ENCODE results near the gene RNF167.

The RNF167 gene

DNA sequence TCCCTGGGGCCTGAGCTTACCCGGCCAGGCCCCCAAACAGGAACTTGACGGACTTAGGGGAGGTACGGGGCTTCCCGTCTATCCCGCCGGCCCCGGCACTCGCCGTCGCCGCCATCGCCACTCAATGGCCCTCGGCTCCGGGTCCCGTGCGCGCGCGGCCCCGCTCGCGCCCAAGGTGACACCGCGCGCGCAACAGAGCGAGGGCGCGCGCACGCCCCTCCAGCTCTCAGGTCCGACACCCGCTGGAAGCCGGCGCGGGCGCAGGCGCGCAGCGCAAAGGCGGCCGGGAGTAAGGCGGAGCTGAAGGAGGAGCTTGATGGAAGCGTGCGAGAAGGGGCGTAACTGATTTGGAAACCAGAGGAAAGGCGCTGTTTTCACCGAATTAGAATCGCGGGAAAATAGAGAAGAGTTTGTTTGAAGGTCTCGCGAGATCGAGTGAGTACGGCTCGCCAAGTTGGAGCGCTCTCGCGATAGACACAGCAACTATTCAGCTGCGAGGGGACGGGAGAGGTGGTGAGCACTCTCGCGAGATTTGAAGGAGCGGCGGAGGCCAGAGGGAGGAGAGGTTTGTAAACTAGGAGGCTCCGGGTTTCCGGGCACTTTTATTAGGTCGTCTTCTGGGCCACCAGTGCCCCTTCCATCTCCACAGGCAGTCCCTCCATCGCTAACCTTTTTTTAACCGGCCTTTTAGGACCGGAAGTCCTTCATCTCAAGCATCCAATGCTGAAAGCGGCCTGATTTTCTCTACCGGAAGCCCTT lies at the start of gene RNF167, which contains the start of gene SLC25A11:
Gene RNF167, plus strand, starts transcription at position 473 of the 759 bp plus-strand sequence. CDS start 642 bp downstream, outside the sequence.
Gene SLC25A11, minus strand, starts transcription at position 251 of the 759 bp plus-strand sequence. Its CDS starts 136 bp downstream, at position 115.
- DNase-seq (ENCODE audit: low spot score) (peak; percentile 92), FAIRE-seq (peak; percentile 5)

DNA sequence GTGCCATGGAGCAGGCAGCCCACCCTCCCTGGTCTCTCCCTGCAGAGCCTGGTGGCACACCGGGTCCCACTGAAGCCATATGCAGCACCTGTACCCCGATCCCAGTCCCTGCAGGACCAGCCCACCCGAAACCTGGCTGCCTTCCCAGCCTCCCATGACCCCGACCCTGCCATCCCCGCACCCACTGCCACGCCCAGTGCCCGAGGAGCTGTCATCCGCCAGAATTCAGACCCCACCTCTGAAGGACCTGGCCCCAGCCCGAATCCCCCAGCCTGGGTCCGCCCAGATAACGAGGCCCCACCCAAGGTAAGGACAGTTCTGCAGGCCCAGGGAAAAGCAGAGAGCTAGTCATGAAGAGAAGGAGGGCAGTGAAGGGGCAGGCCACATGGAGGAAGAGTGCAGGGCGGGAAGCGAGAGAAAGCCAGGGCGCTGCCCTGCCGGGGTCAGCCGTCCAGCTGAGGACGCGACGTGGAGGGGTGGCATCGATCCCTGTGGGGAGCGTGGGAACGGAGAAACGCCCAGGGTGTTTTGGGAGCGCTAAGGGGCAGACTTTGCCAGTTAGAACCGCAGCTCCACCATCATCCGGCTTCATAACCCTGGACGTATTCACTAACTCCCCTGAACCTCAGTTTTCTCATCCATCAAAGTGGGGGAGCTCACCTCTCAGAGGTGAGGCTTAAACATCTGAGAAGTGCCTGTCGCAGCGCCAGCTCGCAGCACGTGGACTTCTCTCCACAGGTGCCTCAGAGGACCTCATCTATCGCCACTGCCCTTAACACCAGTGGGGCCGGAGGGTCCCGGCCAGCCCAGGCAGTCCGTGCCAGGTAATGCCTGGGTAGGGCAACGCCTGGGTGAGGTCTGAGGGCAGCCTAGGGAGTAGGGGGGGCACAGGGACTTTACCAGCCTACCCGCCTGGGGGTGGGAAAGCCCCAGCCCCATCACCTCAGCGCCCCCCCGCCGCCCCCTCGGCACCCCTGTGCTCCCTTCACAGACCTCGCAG lies 48.4 kb upstream of the RNF167 start:
- no peak for FAIRE-seq
- DNase-seq (ENCODE audit: low spot score): no peak

DNA sequence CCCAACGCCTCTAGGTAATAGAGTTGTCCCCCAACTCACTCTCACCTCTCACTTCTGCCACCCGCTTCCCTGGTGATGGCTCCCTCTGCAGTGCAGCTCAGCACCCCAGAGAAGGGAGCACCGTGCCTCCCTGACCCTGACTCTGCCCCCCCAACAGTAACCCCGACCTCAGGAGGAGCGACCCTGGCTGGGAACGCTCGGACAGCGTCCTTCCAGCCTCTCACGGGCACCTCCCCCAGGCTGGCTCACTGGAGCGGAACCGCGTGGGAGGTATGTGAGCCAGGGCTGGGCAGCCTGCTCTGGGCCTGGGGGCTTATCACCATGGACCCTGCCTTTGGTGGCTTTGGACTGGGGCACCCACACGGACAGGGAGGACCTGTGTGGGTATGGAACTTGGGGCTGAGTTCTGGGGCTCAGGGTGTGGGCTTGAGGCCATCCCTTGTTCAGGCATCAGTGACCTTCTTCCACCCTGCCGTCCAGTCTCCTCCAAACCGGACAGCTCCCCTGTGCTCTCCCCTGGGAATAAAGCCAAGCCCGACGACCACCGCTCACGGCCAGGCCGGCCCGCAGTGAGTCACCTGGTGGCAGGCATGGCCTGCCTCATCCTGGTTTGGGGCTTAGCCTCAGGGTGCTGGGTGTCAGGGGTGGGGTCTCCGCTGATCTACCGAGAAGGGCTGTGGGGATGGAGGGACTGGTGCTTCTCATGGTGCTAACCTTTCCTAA lies 47.4 kb upstream of the RNF167 start:
- no peak for FAIRE-seq
- DNase-seq (ENCODE audit: low spot score): no peak

DNA sequence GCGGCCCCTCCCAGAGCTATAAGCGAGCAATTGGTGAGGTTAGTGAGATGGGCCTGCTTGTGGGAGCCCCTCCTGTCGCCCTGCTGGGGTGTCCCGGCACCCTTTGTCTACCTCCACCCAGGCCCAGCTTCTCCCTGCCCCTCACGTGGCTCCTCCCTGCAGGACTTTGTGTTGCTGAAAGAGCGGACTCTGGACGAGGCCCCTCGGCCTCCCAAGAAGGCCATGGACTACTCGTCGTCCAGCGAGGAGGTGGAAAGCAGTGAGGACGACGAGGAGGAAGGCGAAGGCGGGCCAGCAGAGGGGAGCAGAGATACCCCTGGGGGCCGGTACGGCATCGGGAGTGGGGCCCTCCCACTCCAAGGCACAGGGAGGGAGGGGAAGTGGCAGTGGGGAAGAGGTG lies 46.8 kb upstream of the RNF167 start:
- FAIRE-seq: no peak

DNA sequence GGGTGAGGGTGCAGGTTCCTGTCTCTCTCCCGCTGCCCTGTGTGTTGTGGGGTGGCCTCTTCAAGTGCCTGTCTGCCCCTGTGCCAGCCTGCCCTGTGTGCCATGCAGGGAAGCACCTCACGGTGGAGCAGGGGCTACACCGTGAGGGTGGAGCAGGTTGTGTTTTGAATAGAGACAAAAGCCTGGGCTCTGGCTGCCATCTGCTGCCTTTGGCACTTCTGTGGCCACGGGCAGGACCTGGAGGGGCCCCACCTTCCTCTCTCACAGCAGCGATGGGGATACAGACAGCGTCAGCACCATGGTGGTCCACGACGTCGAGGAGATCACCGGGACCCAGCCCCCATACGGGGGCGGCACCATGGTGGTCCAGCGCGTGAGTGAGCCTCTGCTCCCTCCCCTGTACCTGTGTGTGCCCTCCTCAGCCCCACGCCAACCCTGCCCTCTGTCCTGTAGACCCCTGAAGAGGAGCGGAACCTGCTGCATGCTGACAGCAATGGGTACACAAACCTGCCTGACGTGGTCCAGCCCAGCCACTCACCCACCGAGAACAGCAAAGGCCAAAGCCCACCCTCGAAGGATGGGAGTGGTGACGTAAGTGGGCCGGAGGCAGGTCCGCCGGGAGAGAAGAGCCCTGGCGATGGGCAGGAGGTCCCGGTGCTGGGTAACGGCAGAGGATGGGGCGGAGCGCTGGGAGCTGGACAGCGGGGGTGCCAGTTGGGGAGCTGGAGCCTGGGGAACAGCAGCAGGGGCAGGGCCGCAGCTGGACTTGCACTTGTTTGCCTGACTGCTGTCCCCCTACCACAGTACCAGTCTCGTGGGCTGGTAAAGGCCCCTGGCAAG lies 46.1 kb upstream of the RNF167 start:
- FAIRE-seq (no peak), DNase-seq (ENCODE audit: low spot score) (no peak)

More for the DNA sequence above, 46.8 kb upstream of the RNF167 start:
- DNase-seq (ENCODE audit: low spot score): no peak

DNA sequence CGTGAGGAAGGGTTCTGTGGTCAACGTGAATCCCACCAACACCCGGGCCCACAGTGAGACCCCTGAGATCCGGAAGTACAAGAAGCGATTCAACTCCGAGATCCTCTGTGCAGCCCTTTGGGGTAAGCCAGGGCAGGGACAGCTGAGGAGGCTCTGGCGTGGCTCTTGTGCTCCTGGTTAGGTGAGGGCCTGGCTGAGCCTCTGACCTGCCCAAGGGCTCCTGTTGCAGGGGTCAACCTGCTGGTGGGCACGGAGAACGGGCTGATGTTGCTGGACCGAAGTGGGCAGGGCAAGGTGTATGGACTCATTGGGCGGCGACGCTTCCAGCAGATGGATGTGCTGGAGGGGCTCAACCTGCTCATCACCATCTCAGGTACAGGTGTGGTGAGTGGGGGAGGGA lies 44.9 kb upstream of the RNF167 start:
- FAIRE-seq (no peak), DNase-seq (ENCODE audit: low spot score) (no peak)

DNA sequence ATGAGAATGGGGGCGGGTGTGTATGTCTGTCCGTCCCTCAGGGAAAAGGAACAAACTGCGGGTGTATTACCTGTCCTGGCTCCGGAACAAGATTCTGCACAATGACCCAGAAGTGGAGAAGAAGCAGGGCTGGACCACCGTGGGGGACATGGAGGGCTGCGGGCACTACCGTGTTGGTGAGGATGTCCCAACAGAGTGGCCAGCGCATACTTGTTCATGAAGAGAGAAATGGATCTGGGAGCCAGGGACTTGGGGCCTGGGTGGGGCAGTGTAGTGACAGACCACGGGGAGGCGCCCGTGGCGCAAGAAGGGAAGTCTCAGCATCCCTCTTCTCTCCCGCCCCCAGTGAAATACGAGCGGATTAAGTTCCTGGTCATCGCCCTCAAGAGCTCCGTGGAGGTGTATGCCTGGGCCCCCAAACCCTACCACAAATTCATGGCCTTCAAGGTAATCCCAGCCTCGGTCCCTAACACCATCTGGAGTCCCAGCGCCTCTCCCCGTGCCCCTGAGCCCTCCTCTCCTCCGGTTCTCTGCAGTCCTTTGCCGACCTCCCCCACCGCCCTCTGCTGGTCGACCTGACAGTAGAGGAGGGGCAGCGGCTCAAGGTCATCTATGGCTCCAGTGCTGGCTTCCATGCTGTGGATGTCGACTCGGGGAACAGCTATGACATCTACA lies 44.3 kb upstream of the RNF167 start:
- FAIRE-seq: no peak
- DNase-seq (ENCODE audit: low spot score): no peak

DNA sequence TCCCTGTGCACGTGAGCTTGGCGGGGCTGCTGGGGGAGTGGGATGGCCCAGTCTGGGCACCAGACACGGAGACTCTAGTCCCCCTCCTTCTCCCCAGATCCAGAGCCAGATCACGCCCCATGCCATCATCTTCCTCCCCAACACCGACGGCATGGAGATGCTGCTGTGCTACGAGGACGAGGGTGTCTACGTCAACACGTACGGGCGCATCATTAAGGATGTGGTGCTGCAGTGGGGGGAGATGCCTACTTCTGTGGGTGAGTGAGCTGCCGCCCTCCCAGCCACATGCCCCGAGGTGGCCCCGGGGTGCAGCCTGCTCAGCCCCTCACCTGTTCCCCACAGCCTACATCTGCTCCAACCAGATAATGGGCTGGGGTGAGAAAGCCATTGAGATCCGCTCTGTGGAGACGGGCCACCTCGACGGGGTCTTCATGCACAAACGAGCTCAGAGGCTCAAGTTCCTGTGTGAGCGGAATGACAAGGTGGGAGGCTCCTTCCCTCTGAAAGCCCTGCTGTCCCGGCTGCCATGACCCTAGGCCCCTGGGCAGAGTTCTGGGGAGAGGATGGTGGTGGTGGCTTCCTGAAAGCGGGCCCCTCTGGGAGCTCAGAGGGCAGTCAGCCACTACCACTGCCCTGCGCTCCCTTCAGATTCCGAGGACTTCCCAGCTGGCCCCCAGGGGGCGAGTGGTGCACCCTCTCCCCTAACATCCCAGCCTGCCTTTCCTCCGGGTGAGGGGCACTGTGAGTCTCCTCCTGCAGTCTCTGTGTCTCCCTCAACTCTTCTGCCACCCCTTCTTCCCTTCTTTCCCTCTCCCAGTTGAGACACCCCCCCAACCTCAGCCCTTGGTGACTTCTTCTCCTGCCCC lies 43.5 kb upstream of the RNF167 start:
- FAIRE-seq (no peak), DNase-seq (ENCODE audit: low spot score) (no peak)

DNA sequence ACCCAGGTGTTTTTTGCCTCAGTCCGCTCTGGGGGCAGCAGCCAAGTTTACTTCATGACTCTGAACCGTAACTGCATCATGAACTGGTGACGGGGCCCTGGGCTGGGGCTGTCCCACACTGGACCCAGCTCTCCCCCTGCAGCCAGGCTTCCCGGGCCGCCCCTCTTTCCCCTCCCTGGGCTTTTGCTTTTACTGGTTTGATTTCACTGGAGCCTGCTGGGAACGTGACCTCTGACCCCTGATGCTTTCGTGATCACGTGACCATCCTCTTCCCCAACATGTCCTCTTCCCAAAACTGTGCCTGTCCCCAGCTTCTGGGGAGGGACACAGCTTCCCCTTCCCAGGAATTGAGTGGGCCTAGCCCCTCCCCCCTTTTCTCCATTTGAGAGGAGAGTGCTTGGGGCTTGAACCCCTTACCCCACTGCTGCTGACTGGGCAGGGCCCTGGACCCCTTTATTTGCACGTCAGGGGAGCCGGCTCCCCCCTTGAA lies 42.8 kb upstream of the RNF167 start:
- no peak for FAIRE-seq

DNA sequence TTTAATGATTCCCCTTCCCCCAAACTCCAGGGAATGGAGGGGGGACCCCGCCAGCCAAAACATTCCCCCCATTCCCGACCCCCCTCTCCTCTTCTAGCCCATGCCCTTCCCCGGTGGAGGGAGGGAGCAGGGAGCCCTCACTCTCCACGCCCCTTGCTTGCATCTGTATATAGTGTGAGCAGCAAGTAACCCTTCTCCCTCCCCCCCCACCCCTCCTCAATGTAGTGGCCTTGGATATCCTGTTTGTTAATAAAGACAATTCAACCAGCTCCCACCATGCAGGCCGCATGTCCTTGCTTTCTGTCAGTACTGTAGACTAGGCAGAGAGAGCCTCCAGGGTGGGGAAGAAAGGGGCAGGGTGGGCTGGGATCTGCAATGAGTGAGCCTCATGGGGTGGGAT lies 42.3 kb upstream of the RNF167 start:
- DNase-seq (ENCODE audit: low spot score) (no peak), FAIRE-seq (no peak)

More for the DNA sequence above, 42.8 kb upstream of the RNF167 start:
- no peak for DNase-seq (ENCODE audit: low spot score)

DNA sequence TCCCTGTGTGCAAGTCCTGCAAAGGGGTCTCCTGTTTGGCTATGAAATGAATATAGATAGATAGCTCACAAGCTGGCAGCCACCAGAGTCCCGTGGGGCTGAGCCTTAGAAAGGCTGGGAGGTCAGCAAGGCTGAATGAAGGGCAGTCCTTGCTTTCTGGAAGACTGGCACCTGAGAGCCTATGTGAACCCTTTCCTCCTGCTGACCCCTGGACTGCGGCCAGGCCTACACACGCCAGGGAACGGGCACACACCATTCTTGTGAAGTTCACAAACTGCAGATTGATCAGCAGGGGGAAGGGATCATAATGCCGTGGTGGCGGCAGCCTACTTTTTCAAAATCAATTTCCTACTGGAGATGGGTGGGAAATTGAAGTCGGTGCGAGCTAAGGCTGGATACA lies 41.7 kb upstream of the RNF167 start:
- FAIRE-seq: no peak

DNA sequence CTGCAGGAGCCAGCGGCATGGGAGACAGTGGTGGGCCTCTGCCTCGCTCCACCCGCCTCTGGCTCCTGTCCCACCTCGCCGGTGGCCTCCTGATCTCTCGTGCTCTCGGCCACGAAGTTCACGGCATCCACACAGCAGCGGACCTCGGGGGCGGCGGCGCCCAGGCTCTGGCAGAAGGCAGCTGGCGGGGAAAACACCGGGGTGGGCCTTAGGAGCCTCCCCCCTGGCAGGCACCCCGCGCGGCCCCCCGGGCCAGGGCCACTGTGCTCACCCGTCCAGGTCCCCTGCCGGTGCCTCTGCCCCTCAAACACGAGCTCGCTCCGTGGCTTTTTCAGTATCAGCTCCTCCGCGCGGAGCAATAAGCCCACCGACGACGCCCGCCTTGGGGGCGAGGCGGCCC lies 41.1 kb upstream of the RNF167 start:
- FAIRE-seq (no peak), DNase-seq (ENCODE audit: low spot score) (no peak)

More for the DNA sequence above, 41.7 kb upstream of the RNF167 start:
- no peak for DNase-seq (ENCODE audit: low spot score)

DNA sequence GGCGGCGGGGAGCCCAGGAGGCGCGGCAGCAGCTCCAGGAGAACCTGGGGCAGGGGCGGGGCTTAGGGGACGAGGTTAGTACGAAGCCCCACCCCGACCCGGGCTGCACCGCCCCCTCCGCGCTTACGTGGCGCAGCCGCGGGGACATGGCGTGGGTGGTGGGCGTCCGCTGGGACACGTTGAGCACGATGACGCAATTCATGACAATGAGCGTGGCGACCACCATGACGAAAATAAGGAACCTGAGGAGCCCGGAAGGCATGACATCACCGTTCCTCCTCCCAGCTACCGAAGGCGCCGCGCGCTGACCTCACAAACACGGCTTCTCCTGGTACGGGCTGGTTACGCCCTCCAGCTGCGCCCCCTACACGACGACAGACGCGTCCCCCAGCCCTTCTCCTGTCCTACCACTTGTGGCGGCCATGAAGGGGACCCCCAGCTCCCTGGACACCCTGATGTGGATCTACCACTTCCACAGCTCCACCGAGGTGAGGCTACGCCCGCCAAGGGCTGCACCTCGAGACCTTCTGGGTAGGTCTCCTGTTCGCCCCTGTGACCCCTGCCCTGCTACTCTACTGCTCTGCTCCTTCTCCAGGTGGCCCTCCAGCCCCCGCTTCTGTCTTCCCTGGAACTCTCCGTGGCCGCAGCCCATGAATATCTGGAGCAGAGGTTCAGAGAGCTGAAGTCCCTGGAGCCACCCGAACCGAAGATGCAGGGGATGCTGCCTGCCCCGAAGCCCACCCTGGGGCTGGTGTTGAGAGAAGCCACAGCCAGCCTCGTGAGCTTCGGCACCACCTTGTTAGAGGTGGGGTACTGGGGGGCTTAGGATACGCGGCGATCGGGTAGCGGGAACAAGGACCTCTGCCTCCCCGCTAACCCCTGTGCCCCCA lies 40.5 kb upstream of the RNF167 start, which contains the start of gene C17orf107:
Gene C17orf107, plus strand, starts transcription at position 196 of the 890 bp plus-strand sequence. Its CDS starts 227 bp downstream, at position 423.
- FAIRE-seq: no peak
- no peak for DNase-seq (ENCODE audit: low spot score)

DNA sequence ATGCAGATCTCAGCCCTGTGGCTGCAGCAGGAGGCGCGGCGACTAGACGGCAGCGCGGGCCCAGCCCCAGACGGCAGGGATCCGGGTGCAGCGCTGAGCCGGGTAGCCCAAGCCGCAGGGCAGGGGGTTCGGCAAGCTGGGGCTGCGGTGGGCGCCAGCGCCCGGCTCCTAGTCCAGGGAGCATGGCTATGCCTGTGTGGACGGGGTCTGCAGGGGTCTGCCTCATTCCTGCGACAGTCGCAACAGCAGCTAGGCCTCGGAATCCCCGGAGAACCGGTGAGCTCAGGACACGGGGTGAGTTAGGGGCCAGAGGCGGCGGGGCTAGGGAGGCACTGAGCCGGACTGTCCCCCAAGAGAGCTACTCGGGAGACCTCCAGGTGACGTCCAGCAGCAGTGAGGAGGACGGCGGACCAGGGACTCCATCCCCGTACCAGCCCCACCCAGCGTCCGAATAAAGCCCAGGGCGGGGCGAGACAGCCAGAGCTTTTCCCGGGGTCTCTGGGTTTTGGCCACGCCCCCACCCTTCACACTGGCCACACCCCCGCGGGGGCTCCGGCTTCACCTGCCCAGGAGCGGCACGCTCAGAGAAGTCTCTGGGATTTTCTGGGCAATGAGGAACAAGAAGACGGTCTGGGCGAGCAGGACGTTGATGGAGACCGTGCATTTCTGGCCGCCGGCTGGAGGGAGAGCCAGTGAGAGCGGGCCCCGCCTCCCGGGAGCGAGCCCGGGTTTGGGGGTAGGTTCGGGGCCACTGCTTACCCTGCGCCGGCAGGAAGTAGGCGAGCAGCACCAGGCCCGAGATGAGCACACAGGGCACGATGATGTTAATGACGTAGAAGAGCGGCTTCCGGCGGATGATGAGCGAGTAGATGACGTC lies 39.6 kb upstream of the RNF167 start:
- DNase-seq (ENCODE audit: low spot score) (no peak), FAIRE-seq (no peak)

DNA sequence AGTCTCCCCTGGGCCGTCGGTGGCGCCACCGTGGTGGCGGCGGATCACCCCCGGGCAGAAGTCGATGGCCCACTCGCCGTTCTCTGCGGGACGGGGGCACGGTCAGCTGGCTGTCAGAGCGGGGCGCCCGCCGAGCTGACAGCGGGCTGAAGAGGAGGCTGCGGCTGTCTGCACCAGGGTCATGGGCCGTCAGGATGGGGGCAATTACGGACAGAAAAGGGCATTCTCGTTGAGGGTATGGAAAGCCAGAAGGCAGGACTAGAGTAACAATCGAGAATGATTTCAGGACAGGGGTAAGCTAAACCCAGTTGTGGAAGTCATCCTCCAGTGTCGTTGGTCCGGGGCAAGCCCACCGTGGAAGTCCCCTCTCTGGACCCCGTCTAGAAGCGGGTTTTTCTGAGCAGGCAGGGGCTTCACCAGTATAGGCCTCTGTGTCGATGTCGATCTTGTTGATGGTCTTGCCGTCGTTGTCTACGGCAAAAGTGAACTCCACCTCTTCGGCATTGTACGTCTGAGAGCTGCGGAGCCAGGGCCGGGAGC lies 38.9 kb upstream of the RNF167 start:
- FAIRE-seq: no peak
- no peak for DNase-seq (ENCODE audit: low spot score)

DNA sequence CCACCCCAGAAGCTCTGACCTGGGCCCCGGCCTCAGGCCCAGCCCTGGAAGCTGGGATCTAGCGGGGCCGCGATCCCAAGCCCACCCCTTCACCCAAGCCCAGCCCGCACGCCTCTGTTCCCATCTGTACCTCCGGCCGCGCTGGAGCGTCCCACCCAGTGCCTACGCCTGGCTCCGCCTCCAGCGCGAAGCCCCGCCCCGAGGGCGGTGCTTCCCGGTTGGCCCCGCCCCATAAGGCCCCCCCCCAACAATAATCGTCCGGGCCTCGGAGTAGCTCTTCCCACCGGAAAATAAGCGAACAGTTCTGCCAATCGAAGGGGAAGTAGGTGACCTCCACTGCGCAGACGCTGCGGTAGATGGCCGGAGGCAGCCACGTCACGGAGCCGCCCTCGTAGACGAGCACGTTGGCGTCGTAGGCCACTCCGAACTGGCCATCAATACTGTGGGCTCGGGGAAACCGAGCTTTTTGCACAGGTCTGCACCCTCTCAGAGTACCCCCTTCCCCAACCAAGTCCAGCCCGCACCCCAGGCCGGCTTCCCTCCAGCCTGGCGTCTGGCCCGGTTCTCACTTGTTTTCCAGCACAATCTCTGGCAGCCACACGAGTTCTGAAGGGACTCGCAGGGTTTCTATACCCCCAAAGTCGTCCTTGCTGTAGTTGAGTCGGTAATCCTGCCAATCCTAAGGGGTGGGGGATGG lies 38.3 kb upstream of the RNF167 start:
- FAIRE-seq (no peak), DNase-seq (ENCODE audit: low spot score) (no peak)
